ENCODE data around the gene PANX2. TPM values are rescaled to one million over a fixed set of nuclear protein-coding genes. Genes with fewer than 3 reads are reported as not detected.
"Not testable (repeated sequence)": the region's sequence is repeated elsewhere in the genome, so short reads cannot be mapped to it uniquely, and the experiment has no call there.

Gene PANX2
- total RNA-seq, 1 donor from 2014 or later: 0.58 TPM

DNA sequence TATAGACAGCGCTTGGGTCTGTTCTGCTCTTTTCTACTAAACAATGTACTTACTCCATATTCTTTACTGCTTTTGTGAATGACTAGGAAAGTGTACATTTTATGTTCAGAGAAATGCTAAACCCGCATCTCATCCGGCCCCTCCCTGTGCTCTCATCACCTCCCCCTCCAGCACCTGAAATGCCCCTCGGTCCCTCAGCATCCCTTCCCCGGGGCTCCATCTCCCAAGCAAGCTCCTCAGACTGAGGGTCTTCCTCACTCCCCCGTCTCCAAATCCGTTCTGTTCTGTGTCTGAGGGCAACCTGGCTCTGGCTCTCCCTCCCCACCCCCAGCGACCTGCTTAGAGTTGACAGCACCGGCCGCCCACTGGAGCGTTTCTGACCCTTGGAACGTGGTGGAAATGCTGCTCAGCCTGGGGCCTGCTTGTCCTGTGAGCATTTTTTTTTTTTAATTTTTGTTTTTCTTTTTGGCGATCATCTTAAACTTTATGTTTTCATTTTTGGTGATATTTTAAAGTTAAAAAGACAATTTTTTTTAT lies 31.7 kb downstream of the PANX2 start:
- no peak for DNase-seq

DNA sequence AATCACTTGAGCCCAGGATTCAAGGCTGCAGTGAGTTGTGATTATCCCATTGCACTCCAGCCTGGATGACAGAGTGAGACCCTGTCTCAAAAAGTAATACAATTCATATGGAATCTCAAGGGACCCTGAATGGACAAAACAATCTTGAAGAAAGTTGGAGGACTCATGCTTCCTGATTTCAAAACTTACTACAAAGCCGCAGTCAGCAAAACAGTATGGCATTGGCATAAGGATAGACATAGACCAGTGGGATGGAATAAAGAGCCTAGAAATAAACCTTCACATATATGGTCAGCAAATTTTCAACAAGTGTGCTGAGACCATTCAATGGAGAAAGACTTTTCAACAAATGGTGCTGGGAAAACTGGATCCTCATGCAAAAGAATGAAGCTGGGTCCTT lies 32.8 kb downstream of the PANX2 start:
- intact Hi-C loops (cut with micrococcal nuclease): loop anchor here (10.0 kb wide), 1 partner anchor 48 kb away; no protein-coding TSS in a partner anchor
- Histone ChIP-seq H3K4me1 (peaks cover 80% of the 10 kb centered on the region), H3K4me3 (no peak overlapping the region), H3K27ac (replicated peaks) (no peak overlapping the region), H3K9me3 (replicated peaks) (no peaks in the 10 kb centered on the region), H3K36me3 (peaks cover 37% of the 10 kb centered on the region), H3K27me3 (ENCODE audit: low read depth) (no peaks in the 10 kb centered on the region)
- no peak for DNase-seq
- TF ChIP-seq, protein P1, sequence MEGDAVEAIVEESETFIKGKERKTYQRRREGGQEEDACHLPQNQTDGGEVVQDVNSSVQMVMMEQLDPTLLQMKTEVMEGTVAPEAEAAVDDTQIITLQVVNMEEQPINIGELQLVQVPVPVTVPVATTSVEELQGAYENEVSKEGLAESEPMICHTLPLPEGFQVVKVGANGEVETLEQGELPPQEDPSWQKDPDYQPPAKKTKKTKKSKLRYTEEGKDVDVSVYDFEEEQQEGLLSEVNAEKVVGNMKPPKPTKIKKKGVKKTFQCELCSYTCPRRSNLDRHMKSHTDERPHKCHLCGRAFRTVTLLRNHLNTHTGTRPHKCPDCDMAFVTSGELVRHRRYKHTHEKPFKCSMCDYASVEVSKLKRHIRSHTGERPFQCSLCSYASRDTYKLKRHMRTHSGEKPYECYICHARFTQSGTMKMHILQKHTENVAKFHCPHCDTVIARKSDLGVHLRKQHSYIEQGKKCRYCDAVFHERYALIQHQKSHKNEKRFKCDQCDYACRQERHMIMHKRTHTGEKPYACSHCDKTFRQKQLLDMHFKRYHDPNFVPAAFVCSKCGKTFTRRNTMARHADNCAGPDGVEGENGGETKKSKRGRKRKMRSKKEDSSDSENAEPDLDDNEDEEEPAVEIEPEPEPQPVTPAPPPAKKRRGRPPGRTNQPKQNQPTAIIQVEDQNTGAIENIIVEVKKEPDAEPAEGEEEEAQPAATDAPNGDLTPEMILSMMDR (IDR thresholded peaks at IDR 0.05; ENCODE audit: borderline replicate concordance): no peak

More for the DNA sequence above, 31.7 kb downstream of the PANX2 start:
- intact Hi-C loops (cut with micrococcal nuclease): loop anchor here (10.0 kb wide), 1 partner anchor 47 kb away; no protein-coding TSS in a partner anchor
- no peak overlapping the region for H3K27ac ChIP-seq (replicated peaks)
- peaks cover 73% of the 10 kb centered on the region for H3K4me1 ChIP-seq
- H3K36me3 ChIP-seq: peaks cover 40% of the 10 kb centered on the region
- no peaks in the 10 kb centered on the region for H3K9me3 ChIP-seq (replicated peaks)
- TF ChIP-seq, protein P1 (IDR thresholded peaks at IDR 0.05; ENCODE audit: borderline replicate concordance): no peak
- peak overlapping the region; percentile 95 for H3K4me3 ChIP-seq
- H3K27me3 ChIP-seq (ENCODE audit: low read depth): no peaks in the 10 kb centered on the region

DNA sequence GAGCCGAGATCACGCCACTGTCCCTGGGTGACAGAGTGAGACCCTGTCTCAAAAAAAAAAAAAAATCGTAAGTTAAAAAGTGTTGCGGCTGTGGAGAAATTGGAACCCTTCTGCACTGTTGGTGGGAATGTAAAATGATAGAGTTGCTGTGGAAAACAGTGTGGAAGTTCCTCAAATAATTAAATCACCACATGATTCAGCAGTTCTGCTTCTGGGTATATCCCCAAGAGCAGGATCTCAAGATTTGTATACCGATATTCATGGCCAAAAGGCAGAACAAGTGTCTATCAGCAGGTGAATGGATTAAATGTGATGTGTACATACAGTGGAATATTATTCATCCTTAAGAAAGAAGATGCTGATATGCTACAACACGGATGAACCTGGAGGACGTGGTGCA lies 34.0 kb downstream of the PANX2 start:
- no peaks in the 10 kb centered on the region for H3K27me3 ChIP-seq (ENCODE audit: low read depth)
- no peaks in the 10 kb centered on the region for H3K9me3 ChIP-seq (replicated peaks)
- H3K36me3 ChIP-seq: peaks cover 44% of the 10 kb centered on the region
- intact Hi-C loops (cut with micrococcal nuclease): loop anchor here (10.0 kb wide), 1 partner anchor 50 kb away; no protein-coding TSS in a partner anchor
- TF ChIP-seq, protein P1 (IDR thresholded peaks at IDR 0.05; ENCODE audit: borderline replicate concordance): no peak
- no peak overlapping the region for H3K27ac ChIP-seq (replicated peaks)
- DNase-seq: no peak
- no peak overlapping the region for H3K4me3 ChIP-seq
- peaks cover 76% of the 10 kb centered on the region for H3K4me1 ChIP-seq

DNA sequence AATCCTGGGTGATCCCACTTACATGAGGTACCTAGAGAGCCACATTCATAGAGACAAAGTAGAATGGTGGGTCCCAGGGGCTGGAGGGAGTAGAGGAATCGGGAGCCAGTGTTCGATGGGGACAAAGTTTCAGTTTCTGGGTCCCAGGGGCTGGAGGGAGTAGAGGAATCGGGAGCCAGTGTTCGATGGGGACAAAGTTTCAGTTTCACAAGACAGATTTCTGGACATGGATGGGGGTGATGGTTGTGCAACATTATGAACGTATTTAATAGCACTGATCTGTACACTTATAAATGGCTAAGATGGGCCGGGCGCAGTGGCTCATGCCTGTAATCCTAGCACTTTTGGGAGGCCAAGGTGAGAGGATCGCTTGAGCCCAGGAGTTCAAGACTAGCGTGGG lies 34.5 kb downstream of the PANX2 start:
- Histone ChIP-seq H3K4me1 (peaks cover 76% of the 10 kb centered on the region), H3K27ac (replicated peaks) (peak overlapping the region; percentile 85), H3K36me3 (peaks cover 46% of the 10 kb centered on the region)
- intact Hi-C loops (cut with micrococcal nuclease): loop anchor here (10.0 kb wide), 1 partner anchor 50 kb away; no protein-coding TSS in a partner anchor
- DNase-seq; H3K27me3 ChIP-seq (ENCODE audit: low read depth); H3K9me3 ChIP-seq (replicated peaks); H3K4me3 ChIP-seq: not testable (repeated sequence)

DNA sequence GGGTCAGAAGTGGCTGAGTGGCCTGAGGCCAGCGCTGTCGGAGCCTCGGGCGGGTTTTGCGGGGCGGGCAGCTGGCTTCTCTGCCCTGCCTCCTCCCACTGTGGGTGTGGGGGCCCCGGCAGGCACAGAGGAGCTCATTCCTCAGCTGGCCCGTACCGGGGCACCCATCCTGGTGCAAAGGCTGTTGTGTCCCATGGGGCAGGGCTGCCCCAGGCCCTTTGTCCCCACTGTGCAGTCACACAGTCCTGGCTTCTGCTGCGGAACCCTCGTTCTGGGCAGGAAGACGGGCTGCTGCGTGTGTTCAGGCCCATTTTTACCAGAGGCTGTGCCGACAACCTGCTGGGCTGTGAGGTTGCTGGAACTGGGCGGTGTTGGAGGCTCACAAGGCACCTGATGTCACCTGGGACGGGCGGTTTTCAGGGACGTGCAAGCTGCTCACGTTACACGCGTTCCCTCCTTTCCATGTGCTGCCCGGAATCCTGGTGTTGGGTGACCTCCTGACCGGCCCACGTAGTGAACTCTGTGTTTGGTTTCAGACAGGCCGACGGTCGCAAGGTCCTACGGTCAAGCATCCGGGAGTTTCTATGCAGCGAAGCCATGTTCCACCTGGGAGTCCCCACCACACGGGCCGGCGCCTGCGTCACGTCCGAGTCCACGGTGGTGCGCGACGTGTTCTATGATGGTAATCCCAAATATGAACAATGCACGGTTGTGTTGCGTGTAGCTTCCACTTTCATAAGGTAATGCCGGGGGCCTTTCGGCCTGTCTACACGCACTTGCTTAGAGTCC lies 35.4 kb downstream of the PANX2 start:
- DNase-seq: no peak
- peak overlapping the region; percentile 85 for H3K27ac ChIP-seq (replicated peaks)
- no peaks in the 10 kb centered on the region for H3K27me3 ChIP-seq (ENCODE audit: low read depth)
- peaks cover 71% of the 10 kb centered on the region for H3K4me1 ChIP-seq
- no peak overlapping the region for H3K4me3 ChIP-seq
- TF ChIP-seq, protein P1 (IDR thresholded peaks at IDR 0.05; ENCODE audit: borderline replicate concordance): no peak
- peaks cover 55% of the 10 kb centered on the region for H3K36me3 ChIP-seq
- intact Hi-C loops (cut with micrococcal nuclease): loop anchor here (10.0 kb wide), 1 partner anchor 51 kb away; no protein-coding TSS in a partner anchor
- H3K9me3 ChIP-seq (replicated peaks): no peaks in the 10 kb centered on the region

DNA sequence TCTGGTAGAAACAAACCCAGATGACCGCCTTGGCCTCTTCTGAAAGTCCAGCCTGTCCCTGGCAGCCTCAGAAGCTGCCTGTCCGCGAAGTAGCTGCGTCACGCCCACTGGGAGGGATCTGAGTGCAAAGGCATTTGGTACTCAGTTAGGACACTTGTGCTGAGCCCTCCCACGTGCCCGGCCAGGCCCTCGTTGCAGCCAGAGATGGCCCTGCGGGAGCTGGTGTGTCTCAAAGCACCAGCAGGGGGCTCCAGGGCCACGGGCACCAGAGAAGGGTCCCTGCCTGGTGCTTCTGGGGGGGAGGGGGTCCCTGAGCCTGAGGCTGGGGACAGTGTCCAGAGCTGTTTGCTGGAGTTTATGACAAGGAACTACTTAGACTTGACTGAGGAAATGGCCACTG lies 36.1 kb downstream of the PANX2 start:
- H3K27ac ChIP-seq (replicated peaks): peak overlapping the region; percentile 85
- peaks cover 62% of the 10 kb centered on the region for H3K36me3 ChIP-seq
- TF ChIP-seq, protein P1 (IDR thresholded peaks at IDR 0.05; ENCODE audit: borderline replicate concordance): peak; percentile 69
- H3K9me3 ChIP-seq (replicated peaks): no peaks in the 10 kb centered on the region
- H3K27me3 ChIP-seq (ENCODE audit: low read depth): no peaks in the 10 kb centered on the region
- H3K4me1 ChIP-seq: peaks cover 68% of the 10 kb centered on the region
- H3K4me3 ChIP-seq: no peak overlapping the region
- DNase-seq: peak; percentile 81
- intact Hi-C loops (cut with micrococcal nuclease): loop anchor here (10.0 kb wide), 1 partner anchor 52 kb away; no protein-coding TSS in a partner anchor

All from left ventricle myocardium inferior (tissue), 1 donor.